ENCODE measurements around the gene CAPN12. TPM values are rescaled to one million over a fixed set of nuclear protein-coding genes. Genes with fewer than 3 reads are reported as not detected.

The CAPN12 gene
- total and polyA plus RNA-seq, 4 donors, result 3.8 to 28.7 (median 8.8) TPM

GRCh38 chr19:38713865-38714264, 30.4 kb downstream of the CAPN12 start:
- Histone ChIP-seq H3K4me3 (ENCODE audit: low read depth in 1 of 3, low read length in 3 of 3) (no peak overlapping the region), H3K4me1 (ENCODE audit: control insufficient read depth in 4 of 4, insufficient read depth in 4 of 4, low read length in 3 of 4) (peaks cover 21 to 59% (median 50%) of the 10 kb centered on the region in 4 donors), H3K9ac (ENCODE audit: low read depth in 1 of 2, low read length in 2 of 2) (peak overlapping the region in 1 of 2 donors; percentile 49), H3K9me3 (ENCODE audit: control insufficient read depth in 4 of 4, low read length in 3 of 4) (no peaks in the 10 kb centered on the region), H3K27ac (ENCODE audit: low read depth in 1 of 2, low read length in 2 of 2) (peak overlapping the region; percentile 80 to 83), H3K36me3 (ENCODE audit: control insufficient read depth in 4 of 4, insufficient read depth in 3 of 4, low read depth in 1 of 4, low read length in 3 of 4) (peaks cover 8 to 47% (median 27%) of the 10 kb centered on the region in 4 donors), H3K27me3 (ENCODE audit: control insufficient read depth in 4 of 4, insufficient read depth in 4 of 4, low read length in 3 of 4) (no peaks in the 10 kb centered on the region)
- 79% methylated on average over 14 of the region's 14 CpGs for WGBS
- no peak for DNase-seq (ENCODE audit: low spot score)
- TF ChIP-seq HNF4A (conservative IDR thresholded peaks at IDR 0.05), result no peak
- no peak for TF ChIP-seq SP1 (IDR thresholded peaks at IDR 0.05)
- no peak for TF ChIP-seq JUND (IDR thresholded peaks at IDR 0.05)
- no peak for TF ChIP-seq RAD21 (IDR thresholded peaks at IDR 0.05)
- TF ChIP-seq EGR1 (IDR thresholded peaks at IDR 0.05; ENCODE audit: low read depth in 2 of 2), result no peak
- no peak for TF ChIP-seq TAF1 (conservative IDR thresholded peaks at IDR 0.05)
- TF ChIP-seq HNF4G (IDR thresholded peaks at IDR 0.05), result no peak
- no peak for TF ChIP-seq NR2F2 (IDR thresholded peaks at IDR 0.05)
- TF ChIP-seq ZBTB33 (IDR thresholded peaks at IDR 0.05), result no peak
- TF ChIP-seq, protein P1, sequence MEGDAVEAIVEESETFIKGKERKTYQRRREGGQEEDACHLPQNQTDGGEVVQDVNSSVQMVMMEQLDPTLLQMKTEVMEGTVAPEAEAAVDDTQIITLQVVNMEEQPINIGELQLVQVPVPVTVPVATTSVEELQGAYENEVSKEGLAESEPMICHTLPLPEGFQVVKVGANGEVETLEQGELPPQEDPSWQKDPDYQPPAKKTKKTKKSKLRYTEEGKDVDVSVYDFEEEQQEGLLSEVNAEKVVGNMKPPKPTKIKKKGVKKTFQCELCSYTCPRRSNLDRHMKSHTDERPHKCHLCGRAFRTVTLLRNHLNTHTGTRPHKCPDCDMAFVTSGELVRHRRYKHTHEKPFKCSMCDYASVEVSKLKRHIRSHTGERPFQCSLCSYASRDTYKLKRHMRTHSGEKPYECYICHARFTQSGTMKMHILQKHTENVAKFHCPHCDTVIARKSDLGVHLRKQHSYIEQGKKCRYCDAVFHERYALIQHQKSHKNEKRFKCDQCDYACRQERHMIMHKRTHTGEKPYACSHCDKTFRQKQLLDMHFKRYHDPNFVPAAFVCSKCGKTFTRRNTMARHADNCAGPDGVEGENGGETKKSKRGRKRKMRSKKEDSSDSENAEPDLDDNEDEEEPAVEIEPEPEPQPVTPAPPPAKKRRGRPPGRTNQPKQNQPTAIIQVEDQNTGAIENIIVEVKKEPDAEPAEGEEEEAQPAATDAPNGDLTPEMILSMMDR (IDR thresholded peaks at IDR 0.05; ENCODE audit: low read depth, low read length, missing input control), result no peak
- no peak for TF ChIP-seq FOXA1 (IDR thresholded peaks at IDR 0.05)
- no peak for TF ChIP-seq GABPA (IDR thresholded peaks at IDR 0.05 in 1 of 2, conservative IDR thresholded peaks at IDR 0.05 in 1 of 2)
- no peak for TF ChIP-seq YY1 (IDR thresholded peaks at IDR 0.05)
- no peak for TF ChIP-seq RXRA (IDR thresholded peaks at IDR 0.05)
- no peak for TF ChIP-seq REST (IDR thresholded peaks at IDR 0.05)
- no peak for TF ChIP-seq FOXA2 (IDR thresholded peaks at IDR 0.05)
- TF ChIP-seq ATF3 (IDR thresholded peaks at IDR 0.05), result no peak
- TF ChIP-seq, protein P2, sequence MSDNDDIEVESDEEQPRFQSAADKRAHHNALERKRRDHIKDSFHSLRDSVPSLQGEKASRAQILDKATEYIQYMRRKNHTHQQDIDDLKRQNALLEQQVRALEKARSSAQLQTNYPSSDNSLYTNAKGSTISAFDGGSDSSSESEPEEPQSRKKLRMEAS (IDR thresholded peaks at IDR 0.05), result no peak
